ENCODE data around the gene RD3L. TPM values are rescaled to one million over a fixed set of nuclear protein-coding genes. Genes with fewer than 3 reads are reported as not detected.

The RD3L gene
- total and polyA plus RNA-seq, 2 experiments from 2014 or later: not detected

DNA sequence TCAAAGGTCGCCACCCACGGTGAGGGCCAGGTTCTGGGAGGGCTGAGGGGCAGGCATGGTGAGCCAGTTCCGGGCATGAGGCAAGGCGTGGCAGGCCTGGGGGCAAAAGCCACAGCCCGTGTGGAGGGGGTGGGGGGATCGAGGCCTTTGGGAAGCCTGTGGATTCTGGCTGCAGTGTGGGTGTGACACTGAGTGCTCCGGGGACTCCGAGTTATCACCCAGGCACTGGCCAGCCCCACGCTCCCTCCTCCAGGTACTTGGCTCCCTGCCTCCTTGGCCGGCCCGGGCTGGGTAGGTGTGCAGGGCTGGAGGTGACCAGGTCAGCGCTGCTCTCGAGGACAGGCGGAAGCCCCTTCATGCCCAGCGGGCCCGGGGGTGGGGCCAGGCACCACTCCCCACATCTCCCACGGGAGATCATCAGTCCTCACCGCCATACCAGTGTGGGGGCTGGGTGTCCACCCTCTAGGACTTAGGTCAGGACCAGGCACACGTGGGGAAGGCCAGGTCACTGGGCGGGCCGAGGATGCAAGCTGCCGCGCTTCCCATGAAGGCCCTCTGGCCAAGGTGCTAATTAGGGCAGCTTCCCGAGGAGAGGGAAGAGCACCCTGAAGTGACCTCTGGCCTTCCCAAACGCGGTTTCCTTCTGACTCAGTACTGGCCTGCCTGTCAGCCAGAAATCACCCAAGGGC lies 48.2 kb downstream of the RD3L start (continued):
- TF ChIP-seq EZH2phosphoT487 (IDR thresholded peaks at IDR 0.05; ENCODE audit: unreplicated experiment): no peak
- TF ChIP-seq ZNF331 (CRISPR knock-in tag; IDR thresholded peaks at IDR 0.05; ENCODE audit: low read depth): no peak
- TF ChIP-seq STAT1 (IDR thresholded peaks at IDR 0.05; ENCODE audit: unreplicated experiment): no peak
- TF ChIP-seq, protein P1, sequence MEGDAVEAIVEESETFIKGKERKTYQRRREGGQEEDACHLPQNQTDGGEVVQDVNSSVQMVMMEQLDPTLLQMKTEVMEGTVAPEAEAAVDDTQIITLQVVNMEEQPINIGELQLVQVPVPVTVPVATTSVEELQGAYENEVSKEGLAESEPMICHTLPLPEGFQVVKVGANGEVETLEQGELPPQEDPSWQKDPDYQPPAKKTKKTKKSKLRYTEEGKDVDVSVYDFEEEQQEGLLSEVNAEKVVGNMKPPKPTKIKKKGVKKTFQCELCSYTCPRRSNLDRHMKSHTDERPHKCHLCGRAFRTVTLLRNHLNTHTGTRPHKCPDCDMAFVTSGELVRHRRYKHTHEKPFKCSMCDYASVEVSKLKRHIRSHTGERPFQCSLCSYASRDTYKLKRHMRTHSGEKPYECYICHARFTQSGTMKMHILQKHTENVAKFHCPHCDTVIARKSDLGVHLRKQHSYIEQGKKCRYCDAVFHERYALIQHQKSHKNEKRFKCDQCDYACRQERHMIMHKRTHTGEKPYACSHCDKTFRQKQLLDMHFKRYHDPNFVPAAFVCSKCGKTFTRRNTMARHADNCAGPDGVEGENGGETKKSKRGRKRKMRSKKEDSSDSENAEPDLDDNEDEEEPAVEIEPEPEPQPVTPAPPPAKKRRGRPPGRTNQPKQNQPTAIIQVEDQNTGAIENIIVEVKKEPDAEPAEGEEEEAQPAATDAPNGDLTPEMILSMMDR (conservative IDR thresholded peaks at IDR 0.05; ENCODE audit: low read depth in 2 of 2): no peak
- TF ChIP-seq NANOG (IDR thresholded peaks at IDR 0.05; ENCODE audit: borderline replicate concordance): no peak
- TF ChIP-seq, protein P2, sequence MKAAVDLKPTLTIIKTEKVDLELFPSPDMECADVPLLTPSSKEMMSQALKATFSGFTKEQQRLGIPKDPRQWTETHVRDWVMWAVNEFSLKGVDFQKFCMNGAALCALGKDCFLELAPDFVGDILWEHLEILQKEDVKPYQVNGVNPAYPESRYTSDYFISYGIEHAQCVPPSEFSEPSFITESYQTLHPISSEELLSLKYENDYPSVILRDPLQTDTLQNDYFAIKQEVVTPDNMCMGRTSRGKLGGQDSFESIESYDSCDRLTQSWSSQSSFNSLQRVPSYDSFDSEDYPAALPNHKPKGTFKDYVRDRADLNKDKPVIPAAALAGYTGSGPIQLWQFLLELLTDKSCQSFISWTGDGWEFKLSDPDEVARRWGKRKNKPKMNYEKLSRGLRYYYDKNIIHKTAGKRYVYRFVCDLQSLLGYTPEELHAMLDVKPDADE (IDR thresholded peaks at IDR 0.05): no peak
- TF ChIP-seq JUNB (IDR thresholded peaks at IDR 0.05; ENCODE audit: unreplicated experiment): no peak
- no peak for TF ChIP-seq POLR2AphosphoS5 (IDR thresholded peaks at IDR 0.05; ENCODE audit: low read depth)

DNA sequence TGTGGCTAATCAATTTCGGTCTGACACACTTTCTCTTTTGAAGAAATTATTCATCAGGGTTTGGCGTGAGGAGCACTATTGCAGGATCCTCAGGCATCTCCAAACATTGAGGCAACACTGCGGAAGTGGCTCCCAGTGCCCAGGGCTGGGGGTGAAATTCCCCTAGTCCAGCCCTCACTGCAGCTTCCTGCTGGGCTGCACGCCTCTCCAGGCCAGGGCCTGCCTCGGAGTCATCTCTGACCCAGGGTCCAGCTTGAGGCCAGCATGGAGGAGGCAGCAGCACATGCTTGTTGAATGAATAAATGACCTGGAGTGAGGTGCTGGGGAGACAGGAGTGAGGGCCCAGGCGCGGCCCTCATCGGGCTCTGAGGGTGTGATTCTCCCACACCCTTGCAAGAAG lies 50.1 kb downstream of the RD3L start:
- ATAC-seq (no peak), DNase-seq (ENCODE audit: low spot score) (no peak)
- Mint-ChIP-seq H3K4me3 (no peak overlapping the region), H3K36me3 (ENCODE audit: low read depth) (peaks cover 5% of the 10 kb centered on the region; the same call in 2 of the 3 replicates), H3K4me1 (no peaks in the 10 kb centered on the region), H3K9me3 (peaks cover 8% of the 10 kb centered on the region), H3K27me3 (ENCODE audit: insufficient read depth, low read depth, poor library complexity) (peaks cover 11% of the 10 kb centered on the region), H3K27ac (no peak overlapping the region)
- Histone ChIP-seq H3K27ac (ENCODE audit: low read depth) (no peak overlapping the region), H3K4me3 (no peak overlapping the region), H3K36me3 (ENCODE audit: insufficient read depth) (no peaks in the 10 kb centered on the region), H3K79me2 (replicated peaks; ENCODE audit: insufficient read depth) (no peaks in the 10 kb centered on the region), H3K4me1 (ENCODE audit: insufficient read depth) (no peaks in the 10 kb centered on the region), H3F3A (replicated peaks; ENCODE audit: low read depth) (no peaks in the 10 kb centered on the region), H3K4me2 (no peak overlapping the region), H2AFZ (no peak overlapping the region), H4K20me1 (replicated peaks; ENCODE audit: insufficient read depth) (no peaks in the 10 kb centered on the region), H3K9me2 (ENCODE audit: insufficient read depth) (no peaks in the 10 kb centered on the region), H3K27me3 (ENCODE audit: insufficient read depth) (no peaks in the 10 kb centered on the region)
- TF ChIP-seq, protein P1 (conservative IDR thresholded peaks at IDR 0.05; ENCODE audit: low read depth in 2 of 2): no peak
- TF ChIP-seq STAT1 (IDR thresholded peaks at IDR 0.05; ENCODE audit: unreplicated experiment): no peak
- TF ChIP-seq, protein P2 (IDR thresholded peaks at IDR 0.05): no peak
- TF ChIP-seq, protein P3, sequence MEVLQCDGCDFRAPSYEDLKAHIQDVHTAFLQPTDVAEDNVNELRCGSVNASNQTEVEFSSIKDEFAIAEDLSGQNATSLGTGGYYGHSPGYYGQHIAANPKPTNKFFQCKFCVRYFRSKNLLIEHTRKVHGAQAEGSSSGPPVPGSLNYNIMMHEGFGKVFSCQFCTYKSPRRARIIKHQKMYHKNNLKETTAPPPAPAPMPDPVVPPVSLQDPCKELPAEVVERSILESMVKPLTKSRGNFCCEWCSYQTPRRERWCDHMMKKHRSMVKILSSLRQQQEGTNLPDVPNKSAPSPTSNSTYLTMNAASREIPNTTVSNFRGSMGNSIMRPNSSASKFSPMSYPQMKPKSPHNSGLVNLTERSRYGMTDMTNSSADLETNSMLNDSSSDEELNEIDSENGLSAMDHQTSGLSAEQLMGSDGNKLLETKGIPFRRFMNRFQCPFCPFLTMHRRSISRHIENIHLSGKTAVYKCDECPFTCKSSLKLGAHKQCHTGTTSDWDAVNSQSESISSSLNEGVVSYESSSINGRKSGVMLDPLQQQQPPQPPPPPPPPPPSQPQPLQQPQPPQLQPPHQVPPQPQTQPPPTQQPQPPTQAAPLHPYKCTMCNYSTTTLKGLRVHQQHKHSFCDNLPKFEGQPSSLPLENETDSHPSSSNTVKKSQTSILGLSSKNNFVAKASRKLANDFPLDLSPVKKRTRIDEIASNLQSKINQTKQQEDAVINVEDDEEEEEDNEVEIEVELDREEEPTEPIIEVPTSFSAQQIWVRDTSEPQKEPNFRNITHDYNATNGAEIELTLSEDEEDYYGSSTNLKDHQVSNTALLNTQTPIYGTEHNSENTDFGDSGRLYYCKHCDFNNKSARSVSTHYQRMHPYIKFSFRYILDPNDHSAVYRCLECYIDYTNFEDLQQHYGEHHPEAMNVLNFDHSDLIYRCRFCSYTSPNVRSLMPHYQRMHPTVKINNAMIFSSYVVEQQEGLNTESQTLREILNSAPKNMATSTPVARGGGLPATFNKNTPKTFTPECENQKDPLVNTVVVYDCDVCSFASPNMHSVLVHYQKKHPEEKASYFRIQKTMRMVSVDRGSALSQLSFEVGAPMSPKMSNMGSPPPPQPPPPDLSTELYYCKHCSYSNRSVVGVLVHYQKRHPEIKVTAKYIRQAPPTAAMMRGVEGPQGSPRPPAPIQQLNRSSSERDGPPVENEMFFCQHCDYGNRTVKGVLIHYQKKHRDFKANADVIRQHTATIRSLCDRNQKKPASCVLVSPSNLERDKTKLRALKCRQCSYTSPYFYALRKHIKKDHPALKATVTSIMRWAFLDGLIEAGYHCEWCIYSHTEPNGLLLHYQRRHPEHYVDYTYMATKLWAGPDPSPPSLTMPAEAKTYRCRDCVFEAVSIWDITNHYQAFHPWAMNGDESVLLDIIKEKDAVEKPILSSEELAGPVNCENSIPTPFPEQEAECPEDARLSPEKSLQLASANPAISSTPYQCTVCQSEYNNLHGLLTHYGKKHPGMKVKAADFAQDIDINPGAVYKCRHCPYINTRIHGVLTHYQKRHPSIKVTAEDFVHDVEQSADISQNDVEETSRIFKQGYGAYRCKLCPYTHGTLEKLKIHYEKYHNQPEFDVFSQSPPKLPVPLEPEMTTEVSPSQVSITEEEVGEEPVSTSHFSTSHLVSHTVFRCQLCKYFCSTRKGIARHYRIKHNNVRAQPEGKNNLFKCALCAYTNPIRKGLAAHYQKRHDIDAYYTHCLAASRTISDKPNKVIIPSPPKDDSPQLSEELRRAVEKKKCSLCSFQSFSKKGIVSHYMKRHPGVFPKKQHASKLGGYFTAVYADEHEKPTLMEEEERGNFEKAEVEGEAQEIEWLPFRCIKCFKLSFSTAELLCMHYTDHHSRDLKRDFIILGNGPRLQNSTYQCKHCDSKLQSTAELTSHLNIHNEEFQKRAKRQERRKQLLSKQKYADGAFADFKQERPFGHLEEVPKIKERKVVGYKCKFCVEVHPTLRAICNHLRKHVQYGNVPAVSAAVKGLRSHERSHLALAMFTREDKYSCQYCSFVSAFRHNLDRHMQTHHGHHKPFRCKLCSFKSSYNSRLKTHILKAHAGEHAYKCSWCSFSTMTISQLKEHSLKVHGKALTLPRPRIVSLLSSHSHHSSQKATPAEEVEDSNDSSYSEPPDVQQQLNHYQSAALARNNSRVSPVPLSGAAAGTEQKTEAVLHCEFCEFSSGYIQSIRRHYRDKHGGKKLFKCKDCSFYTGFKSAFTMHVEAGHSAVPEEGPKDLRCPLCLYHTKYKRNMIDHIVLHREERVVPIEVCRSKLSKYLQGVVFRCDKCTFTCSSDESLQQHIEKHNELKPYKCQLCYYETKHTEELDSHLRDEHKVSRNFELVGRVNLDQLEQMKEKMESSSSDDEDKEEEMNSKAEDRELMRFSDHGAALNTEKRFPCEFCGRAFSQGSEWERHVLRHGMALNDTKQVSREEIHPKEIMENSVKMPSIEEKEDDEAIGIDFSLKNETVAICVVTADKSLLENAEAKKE (CRISPR knock-in tag; IDR thresholded peaks at IDR 0.05): no peak
- no peak for TF ChIP-seq POLR2AphosphoS5 (IDR thresholded peaks at IDR 0.05; ENCODE audit: low read depth)
- no peak for TF ChIP-seq ZNF114 (CRISPR knock-in tag; IDR thresholded peaks at IDR 0.05)
- TF ChIP-seq EZH2 (IDR thresholded peaks at IDR 0.05; ENCODE audit: low read depth, unreplicated experiment): no peak
- no peak for TF ChIP-seq ZNF331 (CRISPR knock-in tag; IDR thresholded peaks at IDR 0.05; ENCODE audit: low read depth)

Data from GM23338 (cell line).